Measurements from ENCODE around the gene ADORA2A. TPM values are rescaled to one million over a fixed set of nuclear protein-coding genes. Genes with fewer than 3 reads are reported as not detected.
A peak's percentile ranks its signal among the peaks of the same experiment; 100 is the strongest.

ADORA2A gene
- total RNA-seq, 1 experiment from 2014 or later, result 3.6 TPM

DNA sequence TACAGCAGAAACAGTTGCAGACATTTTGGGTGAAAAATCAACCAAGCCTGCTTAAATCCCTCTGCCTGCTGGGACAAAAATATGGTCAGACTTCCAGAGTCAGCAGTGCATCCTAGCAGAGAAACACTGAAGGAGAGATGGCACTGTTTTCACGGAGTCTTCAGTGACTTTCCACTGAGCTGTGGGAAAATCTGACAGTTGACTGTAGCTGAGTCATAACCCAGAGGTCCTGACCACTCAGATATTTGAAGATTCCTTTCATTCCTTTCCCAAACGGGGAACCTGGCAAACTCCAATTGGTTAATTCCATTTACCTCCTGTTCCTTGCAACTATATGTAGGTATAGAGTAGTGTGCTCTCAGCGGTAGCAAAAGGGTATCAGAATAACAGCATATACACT is 46.8 kb downstream of the ADORA2A start:
- no peaks in the 10 kb centered on the region for H3K9me2 ChIP-seq (ENCODE audit: insufficient read depth)
- 0 out of 4 replicates have a peak overlapping the region, but pooled peaks of 1 of the 2 experiments have one; percentile 2 for H3K4me3 ChIP-seq (replicated peaks in 1 of 2; ENCODE audit: low read depth in 1 of 2, low read length in 2 of 2)
- TF ChIP-seq, protein P1, sequence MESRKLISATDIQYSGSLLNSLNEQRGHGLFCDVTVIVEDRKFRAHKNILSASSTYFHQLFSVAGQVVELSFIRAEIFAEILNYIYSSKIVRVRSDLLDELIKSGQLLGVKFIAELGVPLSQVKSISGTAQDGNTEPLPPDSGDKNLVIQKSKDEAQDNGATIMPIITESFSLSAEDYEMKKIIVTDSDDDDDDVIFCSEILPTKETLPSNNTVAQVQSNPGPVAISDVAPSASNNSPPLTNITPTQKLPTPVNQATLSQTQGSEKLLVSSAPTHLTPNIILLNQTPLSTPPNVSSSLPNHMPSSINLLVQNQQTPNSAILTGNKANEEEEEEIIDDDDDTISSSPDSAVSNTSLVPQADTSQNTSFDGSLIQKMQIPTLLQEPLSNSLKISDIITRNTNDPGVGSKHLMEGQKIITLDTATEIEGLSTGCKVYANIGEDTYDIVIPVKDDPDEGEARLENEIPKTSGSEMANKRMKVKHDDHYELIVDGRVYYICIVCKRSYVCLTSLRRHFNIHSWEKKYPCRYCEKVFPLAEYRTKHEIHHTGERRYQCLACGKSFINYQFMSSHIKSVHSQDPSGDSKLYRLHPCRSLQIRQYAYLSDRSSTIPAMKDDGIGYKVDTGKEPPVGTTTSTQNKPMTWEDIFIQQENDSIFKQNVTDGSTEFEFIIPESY (IDR thresholded peaks at IDR 0.05; ENCODE audit: extremely low read depth, insufficient replicate concordance, low read length), result no peak
- TF ChIP-seq SP1 (IDR thresholded peaks at IDR 0.05; ENCODE audit: low read depth), result peak; percentile 46
- peak; percentile 33; the same call in 1 of the 2 replicates for TF ChIP-seq SIN3A (IDR thresholded peaks at IDR 0.05; ENCODE audit: low read depth)
- peak; percentile 58; the same call in 1 of the 2 replicates for TF ChIP-seq FOSL1 (IDR thresholded peaks at IDR 0.05; ENCODE audit: low read depth)
- no peak for TF ChIP-seq TCF7L2 (IDR thresholded peaks at IDR 0.05; ENCODE audit: borderline replicate concordance, extremely low read depth, insufficient read depth, insufficient read length)
- TF ChIP-seq POLR2AphosphoS5 (IDR thresholded peaks at IDR 0.05; ENCODE audit: low read depth, low read length), result no peak
- TF ChIP-seq, protein P2, sequence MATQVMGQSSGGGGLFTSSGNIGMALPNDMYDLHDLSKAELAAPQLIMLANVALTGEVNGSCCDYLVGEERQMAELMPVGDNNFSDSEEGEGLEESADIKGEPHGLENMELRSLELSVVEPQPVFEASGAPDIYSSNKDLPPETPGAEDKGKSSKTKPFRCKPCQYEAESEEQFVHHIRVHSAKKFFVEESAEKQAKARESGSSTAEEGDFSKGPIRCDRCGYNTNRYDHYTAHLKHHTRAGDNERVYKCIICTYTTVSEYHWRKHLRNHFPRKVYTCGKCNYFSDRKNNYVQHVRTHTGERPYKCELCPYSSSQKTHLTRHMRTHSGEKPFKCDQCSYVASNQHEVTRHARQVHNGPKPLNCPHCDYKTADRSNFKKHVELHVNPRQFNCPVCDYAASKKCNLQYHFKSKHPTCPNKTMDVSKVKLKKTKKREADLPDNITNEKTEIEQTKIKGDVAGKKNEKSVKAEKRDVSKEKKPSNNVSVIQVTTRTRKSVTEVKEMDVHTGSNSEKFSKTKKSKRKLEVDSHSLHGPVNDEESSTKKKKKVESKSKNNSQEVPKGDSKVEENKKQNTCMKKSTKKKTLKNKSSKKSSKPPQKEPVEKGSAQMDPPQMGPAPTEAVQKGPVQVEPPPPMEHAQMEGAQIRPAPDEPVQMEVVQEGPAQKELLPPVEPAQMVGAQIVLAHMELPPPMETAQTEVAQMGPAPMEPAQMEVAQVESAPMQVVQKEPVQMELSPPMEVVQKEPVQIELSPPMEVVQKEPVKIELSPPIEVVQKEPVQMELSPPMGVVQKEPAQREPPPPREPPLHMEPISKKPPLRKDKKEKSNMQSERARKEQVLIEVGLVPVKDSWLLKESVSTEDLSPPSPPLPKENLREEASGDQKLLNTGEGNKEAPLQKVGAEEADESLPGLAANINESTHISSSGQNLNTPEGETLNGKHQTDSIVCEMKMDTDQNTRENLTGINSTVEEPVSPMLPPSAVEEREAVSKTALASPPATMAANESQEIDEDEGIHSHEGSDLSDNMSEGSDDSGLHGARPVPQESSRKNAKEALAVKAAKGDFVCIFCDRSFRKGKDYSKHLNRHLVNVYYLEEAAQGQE (IDR thresholded peaks at IDR 0.05; ENCODE audit: low read depth), result no peak
- TF ChIP-seq POLR2A (IDR thresholded peaks at IDR 0.05; ENCODE audit: borderline replicate concordance, extremely low read depth, insufficient read depth, insufficient read length), result no peak
- TF ChIP-seq JUND (IDR thresholded peaks at IDR 0.05), result peak; percentile 55
- TF ChIP-seq ELF1 (IDR thresholded peaks at IDR 0.05; ENCODE audit: borderline replicate concordance, low read depth), result no peak
- no peak for TF ChIP-seq EZH2 (IDR thresholded peaks at IDR 0.05)
- TF ChIP-seq, protein P3, sequence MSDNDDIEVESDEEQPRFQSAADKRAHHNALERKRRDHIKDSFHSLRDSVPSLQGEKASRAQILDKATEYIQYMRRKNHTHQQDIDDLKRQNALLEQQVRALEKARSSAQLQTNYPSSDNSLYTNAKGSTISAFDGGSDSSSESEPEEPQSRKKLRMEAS (IDR thresholded peaks at IDR 0.05), result no peak
- H3K9me3 ChIP-seq (ENCODE audit: control insufficient read depth in 1 of 2, insufficient read depth in 1 of 2, low read depth in 1 of 2, low read length in 2 of 2), result no peaks in the 10 kb centered on the region
- no peaks in the 10 kb centered on the region for H3K79me2 ChIP-seq (ENCODE audit: insufficient read depth, low read length)
- peak overlapping the region; percentile 64; the same call in 1 of the 2 replicates for H3K27ac ChIP-seq (ENCODE audit: low read depth, low read length)
- no TSS peak for BruUV-seq (replicated peaks)
- peak overlapping the region; percentile 42 for H2AFZ ChIP-seq (ENCODE audit: low read depth, low read length, poor library complexity, severe bottlenecking)
- DNase-seq (ENCODE audit: low read depth, low spot score), result peak; percentile 40
- H4K20me1 ChIP-seq (ENCODE audit: insufficient read depth), result no peaks in the 10 kb centered on the region
- RAD21 ChIA-PET (ENCODE audit: low non-redundant PET in 1 of 2, low total read pairs in 2 of 2, uncharacterized antibody in 2 of 2, unreplicated experiment in 2 of 2), result no interaction called here
- H3K27me3 ChIP-seq (ENCODE audit: insufficient read depth, low read length), result no peaks in the 10 kb centered on the region
- peak overlapping the region; percentile 61 for H3K4me2 ChIP-seq (ENCODE audit: low read length)
- peak; percentile 86 for ATAC-seq
- peak overlapping the region; percentile 26 for H3K9ac ChIP-seq (ENCODE audit: low read length)
- CTCF ChIA-PET, result no interaction called here
- intact Hi-C loops (cut with micrococcal nuclease), result no loop called here
- peaks cover 11 to 20% of the 10 kb centered on the region in 2 experiments for H3K4me1 ChIP-seq (ENCODE audit: control insufficient read depth in 1 of 2, insufficient read depth in 2 of 2, low read length in 2 of 2)
- POLR2A ChIA-PET, result interaction anchor here (1.1 kb wide), 1 partner anchor 9 kb away, joined by 3 read pairs; no protein-coding TSS in a partner anchor
- H3K36me3 ChIP-seq (ENCODE audit: control insufficient read depth in 1 of 2, insufficient read depth in 2 of 2, low read length in 2 of 2), result no peaks in the 10 kb centered on the region
